GM12878 (cell line): ENCODE results near the gene PML. TPM values are rescaled to one million over a fixed set of nuclear protein-coding genes. Genes with fewer than 3 reads are reported as not detected.

Experiments
- BCL11A ChIP-seq: IDR thresholded peaks from 2 replicates; pipeline ENCODE4 v1.6.1; 2011; ENCODE audit warnings: low read depth, low read length
- CHD2 ChIP-seq: IDR thresholded peaks from 2 replicates; pipeline ENCODE4 v1.6.1; 2011; ENCODE audit warnings: low read depth, low read length, improper control_type of control experiment, borderline replicate concordance
- DPF2 ChIP-seq: fragments of 450-650 bp; IDR thresholded peaks from 2 replicates; pipeline ENCODE4 v1.6.1; 2017; ENCODE audit warnings: mild to moderate bottlenecking
- HCFC1 ChIP-seq: fragments of 150-350 bp; IDR thresholded peaks from 2 replicates; pipeline ENCODE4 v1.6.1; 2014; ENCODE audit warnings: low read length
- IKZF1 ChIP-seq: fragments of 450-650 bp; conservative IDR thresholded peaks from 2 replicates; pipeline ENCODE4 v1.6.1; 2017; ENCODE audit warnings: antibody characterized with exemption, mild to moderate bottlenecking
- KAT2A ChIP-seq: conservative IDR thresholded peaks from 2 replicates; pipeline ENCODE4 v1.6.1; 2011; ENCODE audit warnings: low read depth, low read length; ENCODE audit not compliant: control insufficient read depth
- NFYA ChIP-seq: IDR thresholded peaks from 2 replicates; pipeline ENCODE4 v1.6.1; 2011; ENCODE audit warnings: low read depth, mild to moderate bottlenecking, low read length, improper control_type of control experiment, borderline replicate concordance
- PAX8 ChIP-seq: fragments of 450-650 bp; IDR thresholded peaks from 2 replicates; pipeline ENCODE4 v1.6.1; 2017; ENCODE audit warnings: mild to moderate bottlenecking, moderate library complexity
- SRF ChIP-seq, 2 experiments: IDR thresholded peaks; 2 replicates each; pipeline ENCODE4 v1.6.1; 2011; ENCODE audit warnings: low read depth in 2 of 2, low read length in 2 of 2, mild to moderate bottlenecking in 1 of 2, moderate library complexity in 1 of 2
- SUZ12 ChIP-seq: fragments of 200-600 bp; sonication (generic); IDR thresholded peaks from one replicate; pipeline ENCODE4 v1.6.1; 2018; ENCODE audit warnings: antibody characterized with exemption, mild to moderate bottlenecking; ENCODE audit not compliant: unreplicated experiment
- polyA plus RNA-seq, 11 experiments: library from polyadenylated mRNA; depleted of rRNA in 4 of 11; unstranded in 6 of 11; stranded (reverse) in 5 of 11; fragments of >200 nt; fragmentation: Nextera tagmentation in 4 of 11; fragmentation: Illumina TruSeq in 1 of 11; extraction: Ambion mirVana in 4 of 11; extraction: Trizol in 1 of 11; gene quantifications; 1 replicate in 1 of 11; 2 replicates in 10 of 11; pipeline versions ENCODE4 v1.2.1 to v1.2.3, GENCODE V29; 2011 to 2016; ENCODE audit warnings: inconsistent platforms in 2 of 11, missing spikeins in 2 of 11, low read depth in 1 of 11
- total RNA-seq, 4 experiments: library from RNA; depleted of rRNA in 3 of 4; stranded (reverse); fragments of >200 nt in 3 of 4; fragmentation: Illumina TruSeq in 1 of 4; extraction: Trizol in 1 of 4; gene quantifications; 2 replicates each; pipeline versions ENCODE4 v1.2.1 to v1.2.3, GENCODE V29; 2013 to 2021
- TF ChIP-seq, protein P1 (sequence below): fragments of 450-650 bp; IDR thresholded peaks from 2 replicates; pipeline ENCODE4 v1.6.1; 2016; ENCODE audit warnings: mild to moderate bottlenecking
- TF ChIP-seq, protein P2 (sequence below): IDR thresholded peaks from 2 replicates; pipeline ENCODE4 v1.6.1; 2012; ENCODE audit warnings: improper control_type of control experiment, low read depth, low read length; ENCODE audit not compliant: insufficient replicate concordance
- TF ChIP-seq, protein P3 (sequence below): fragments of 450-650 bp; IDR thresholded peaks from 2 replicates; pipeline ENCODE4 v1.6.1; 2017; ENCODE audit warnings: antibody characterized with exemption, mild to moderate bottlenecking, moderate library complexity
- TF ChIP-seq, protein P4 (sequence below): IDR thresholded peaks from 2 replicates; pipeline ENCODE4 v1.6.1; 2012; ENCODE audit warnings: low read length, inconsistent platforms
- TF ChIP-seq, protein P5 (sequence below): IDR thresholded peaks from 2 replicates; pipeline ENCODE4 v1.6.1; 2012; ENCODE audit warnings: low read depth, low read length, improper control_type of control experiment
- TF ChIP-seq, protein P6 (sequence below): IDR thresholded peaks from 2 replicates; pipeline ENCODE4 v1.6.1; 2011; ENCODE audit warnings: borderline replicate concordance, low read depth, mild to moderate bottlenecking, moderate library complexity, mixed read lengths, low read length; ENCODE audit not compliant: insufficient read depth; ENCODE audit errors: extremely low read length

PML gene
- total and polyA plus RNA-seq, 10 of the 15 experiments (the other 5 are each of a cell fraction or from before 2014, with no cell fraction given): 8.5 to 95.5 (median 30.8) TPM

DNA sequence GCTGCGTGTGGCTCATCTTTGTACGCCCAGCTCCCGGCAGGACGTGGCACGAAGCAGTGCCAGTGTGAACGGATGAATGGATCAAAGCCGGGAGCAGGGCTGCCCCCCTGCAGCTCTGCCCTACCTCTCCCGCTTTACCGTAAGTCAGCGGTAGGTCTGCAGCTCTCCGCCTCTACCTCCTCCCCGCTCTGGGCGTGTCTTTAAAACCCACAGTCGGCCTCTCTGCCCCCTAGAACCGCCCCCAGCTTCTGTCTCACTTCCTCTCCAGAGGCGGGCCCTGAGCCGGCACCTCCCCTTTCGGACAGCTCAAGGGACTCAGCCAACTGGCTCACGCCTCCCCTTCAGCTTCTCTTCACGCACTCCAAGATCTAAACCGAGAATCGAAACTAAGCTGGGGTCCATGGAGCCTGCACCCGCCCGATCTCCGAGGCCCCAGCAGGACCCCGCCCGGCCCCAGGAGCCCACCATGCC is at the start of gene PML (continued):
- TF ChIP-seq, protein P1, sequence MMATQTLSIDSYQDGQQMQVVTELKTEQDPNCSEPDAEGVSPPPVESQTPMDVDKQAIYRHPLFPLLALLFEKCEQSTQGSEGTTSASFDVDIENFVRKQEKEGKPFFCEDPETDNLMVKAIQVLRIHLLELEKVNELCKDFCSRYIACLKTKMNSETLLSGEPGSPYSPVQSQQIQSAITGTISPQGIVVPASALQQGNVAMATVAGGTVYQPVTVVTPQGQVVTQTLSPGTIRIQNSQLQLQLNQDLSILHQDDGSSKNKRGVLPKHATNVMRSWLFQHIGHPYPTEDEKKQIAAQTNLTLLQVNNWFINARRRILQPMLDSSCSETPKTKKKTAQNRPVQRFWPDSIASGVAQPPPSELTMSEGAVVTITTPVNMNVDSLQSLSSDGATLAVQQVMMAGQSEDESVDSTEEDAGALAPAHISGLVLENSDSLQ: peak; percentile 34
- TF ChIP-seq HCFC1 (peak; percentile 27; the same call in 1 of the 2 replicates), BCL11A (no peak), SUZ12 (no peak), NFYA (no peak), SRF (IDR thresholded peaks at IDR 0.05; ENCODE audit: low read depth in 2 of 2, low read length in 2 of 2) (no peak), KAT2A (no peak), DPF2 (no peak), CHD2 (no peak), PAX8 (no peak), IKZF1 (peak; percentile 25; the same call in 1 of the 2 replicates)
- TF ChIP-seq, protein P2, sequence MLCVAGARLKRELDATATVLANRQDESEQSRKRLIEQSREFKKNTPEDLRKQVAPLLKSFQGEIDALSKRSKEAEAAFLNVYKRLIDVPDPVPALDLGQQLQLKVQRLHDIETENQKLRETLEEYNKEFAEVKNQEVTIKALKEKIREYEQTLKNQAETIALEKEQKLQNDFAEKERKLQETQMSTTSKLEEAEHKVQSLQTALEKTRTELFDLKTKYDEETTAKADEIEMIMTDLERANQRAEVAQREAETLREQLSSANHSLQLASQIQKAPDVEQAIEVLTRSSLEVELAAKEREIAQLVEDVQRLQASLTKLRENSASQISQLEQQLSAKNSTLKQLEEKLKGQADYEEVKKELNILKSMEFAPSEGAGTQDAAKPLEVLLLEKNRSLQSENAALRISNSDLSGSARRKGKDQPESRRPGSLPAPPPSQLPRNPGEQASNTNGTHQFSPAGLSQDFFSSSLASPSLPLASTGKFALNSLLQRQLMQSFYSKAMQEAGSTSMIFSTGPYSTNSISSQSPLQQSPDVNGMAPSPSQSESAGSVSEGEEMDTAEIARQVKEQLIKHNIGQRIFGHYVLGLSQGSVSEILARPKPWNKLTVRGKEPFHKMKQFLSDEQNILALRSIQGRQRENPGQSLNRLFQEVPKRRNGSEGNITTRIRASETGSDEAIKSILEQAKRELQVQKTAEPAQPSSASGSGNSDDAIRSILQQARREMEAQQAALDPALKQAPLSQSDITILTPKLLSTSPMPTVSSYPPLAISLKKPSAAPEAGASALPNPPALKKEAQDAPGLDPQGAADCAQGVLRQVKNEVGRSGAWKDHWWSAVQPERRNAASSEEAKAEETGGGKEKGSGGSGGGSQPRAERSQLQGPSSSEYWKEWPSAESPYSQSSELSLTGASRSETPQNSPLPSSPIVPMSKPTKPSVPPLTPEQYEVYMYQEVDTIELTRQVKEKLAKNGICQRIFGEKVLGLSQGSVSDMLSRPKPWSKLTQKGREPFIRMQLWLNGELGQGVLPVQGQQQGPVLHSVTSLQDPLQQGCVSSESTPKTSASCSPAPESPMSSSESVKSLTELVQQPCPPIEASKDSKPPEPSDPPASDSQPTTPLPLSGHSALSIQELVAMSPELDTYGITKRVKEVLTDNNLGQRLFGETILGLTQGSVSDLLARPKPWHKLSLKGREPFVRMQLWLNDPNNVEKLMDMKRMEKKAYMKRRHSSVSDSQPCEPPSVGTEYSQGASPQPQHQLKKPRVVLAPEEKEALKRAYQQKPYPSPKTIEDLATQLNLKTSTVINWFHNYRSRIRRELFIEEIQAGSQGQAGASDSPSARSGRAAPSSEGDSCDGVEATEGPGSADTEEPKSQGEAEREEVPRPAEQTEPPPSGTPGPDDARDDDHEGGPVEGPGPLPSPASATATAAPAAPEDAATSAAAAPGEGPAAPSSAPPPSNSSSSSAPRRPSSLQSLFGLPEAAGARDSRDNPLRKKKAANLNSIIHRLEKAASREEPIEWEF: no peak
- TF ChIP-seq, protein P3, sequence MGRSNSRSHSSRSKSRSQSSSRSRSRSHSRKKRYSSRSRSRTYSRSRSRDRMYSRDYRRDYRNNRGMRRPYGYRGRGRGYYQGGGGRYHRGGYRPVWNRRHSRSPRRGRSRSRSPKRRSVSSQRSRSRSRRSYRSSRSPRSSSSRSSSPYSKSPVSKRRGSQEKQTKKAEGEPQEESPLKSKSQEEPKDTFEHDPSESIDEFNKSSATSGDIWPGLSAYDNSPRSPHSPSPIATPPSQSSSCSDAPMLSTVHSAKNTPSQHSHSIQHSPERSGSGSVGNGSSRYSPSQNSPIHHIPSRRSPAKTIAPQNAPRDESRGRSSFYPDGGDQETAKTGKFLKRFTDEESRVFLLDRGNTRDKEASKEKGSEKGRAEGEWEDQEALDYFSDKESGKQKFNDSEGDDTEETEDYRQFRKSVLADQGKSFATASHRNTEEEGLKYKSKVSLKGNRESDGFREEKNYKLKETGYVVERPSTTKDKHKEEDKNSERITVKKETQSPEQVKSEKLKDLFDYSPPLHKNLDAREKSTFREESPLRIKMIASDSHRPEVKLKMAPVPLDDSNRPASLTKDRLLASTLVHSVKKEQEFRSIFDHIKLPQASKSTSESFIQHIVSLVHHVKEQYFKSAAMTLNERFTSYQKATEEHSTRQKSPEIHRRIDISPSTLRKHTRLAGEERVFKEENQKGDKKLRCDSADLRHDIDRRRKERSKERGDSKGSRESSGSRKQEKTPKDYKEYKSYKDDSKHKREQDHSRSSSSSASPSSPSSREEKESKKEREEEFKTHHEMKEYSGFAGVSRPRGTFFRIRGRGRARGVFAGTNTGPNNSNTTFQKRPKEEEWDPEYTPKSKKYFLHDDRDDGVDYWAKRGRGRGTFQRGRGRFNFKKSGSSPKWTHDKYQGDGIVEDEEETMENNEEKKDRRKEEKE: no peak
- TF ChIP-seq, protein P4, sequence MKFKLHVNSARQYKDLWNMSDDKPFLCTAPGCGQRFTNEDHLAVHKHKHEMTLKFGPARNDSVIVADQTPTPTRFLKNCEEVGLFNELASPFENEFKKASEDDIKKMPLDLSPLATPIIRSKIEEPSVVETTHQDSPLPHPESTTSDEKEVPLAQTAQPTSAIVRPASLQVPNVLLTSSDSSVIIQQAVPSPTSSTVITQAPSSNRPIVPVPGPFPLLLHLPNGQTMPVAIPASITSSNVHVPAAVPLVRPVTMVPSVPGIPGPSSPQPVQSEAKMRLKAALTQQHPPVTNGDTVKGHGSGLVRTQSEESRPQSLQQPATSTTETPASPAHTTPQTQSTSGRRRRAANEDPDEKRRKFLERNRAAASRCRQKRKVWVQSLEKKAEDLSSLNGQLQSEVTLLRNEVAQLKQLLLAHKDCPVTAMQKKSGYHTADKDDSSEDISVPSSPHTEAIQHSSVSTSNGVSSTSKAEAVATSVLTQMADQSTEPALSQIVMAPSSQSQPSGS: no peak
- TF ChIP-seq, protein P5, sequence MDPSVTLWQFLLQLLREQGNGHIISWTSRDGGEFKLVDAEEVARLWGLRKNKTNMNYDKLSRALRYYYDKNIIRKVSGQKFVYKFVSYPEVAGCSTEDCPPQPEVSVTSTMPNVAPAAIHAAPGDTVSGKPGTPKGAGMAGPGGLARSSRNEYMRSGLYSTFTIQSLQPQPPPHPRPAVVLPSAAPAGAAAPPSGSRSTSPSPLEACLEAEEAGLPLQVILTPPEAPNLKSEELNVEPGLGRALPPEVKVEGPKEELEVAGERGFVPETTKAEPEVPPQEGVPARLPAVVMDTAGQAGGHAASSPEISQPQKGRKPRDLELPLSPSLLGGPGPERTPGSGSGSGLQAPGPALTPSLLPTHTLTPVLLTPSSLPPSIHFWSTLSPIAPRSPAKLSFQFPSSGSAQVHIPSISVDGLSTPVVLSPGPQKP: no peak
- TF ChIP-seq, protein P6, sequence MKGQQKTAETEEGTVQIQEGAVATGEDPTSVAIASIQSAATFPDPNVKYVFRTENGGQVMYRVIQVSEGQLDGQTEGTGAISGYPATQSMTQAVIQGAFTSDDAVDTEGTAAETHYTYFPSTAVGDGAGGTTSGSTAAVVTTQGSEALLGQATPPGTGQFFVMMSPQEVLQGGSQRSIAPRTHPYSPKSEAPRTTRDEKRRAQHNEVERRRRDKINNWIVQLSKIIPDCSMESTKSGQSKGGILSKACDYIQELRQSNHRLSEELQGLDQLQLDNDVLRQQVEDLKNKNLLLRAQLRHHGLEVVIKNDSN: no peak
